WERI-Rb-1 (cell line): ENCODE measurements around the gene RPL31.

Experiments used
- DNase-seq: peaks from one replicate; pipeline ENCODE4 v3.0.0-alpha.2; 2020
- H3K27ac ChIP-seq: fragments of 250-450 bp; sonication (Bioruptor Pico); 2 replicates; pipeline ENCODE4 v1.5.1; 2020; ENCODE audit warnings: mild to moderate bottlenecking, moderate library complexity
- H3K27me3 ChIP-seq: fragments of 250-450 bp; sonication (Bioruptor Pico); 2 replicates; pipeline ENCODE4 v1.5.1; 2021; ENCODE audit warnings: mild to moderate bottlenecking, low read depth, moderate library complexity; ENCODE audit not compliant: insufficient read depth, severe bottlenecking
- H3K36me3 ChIP-seq: fragments of 250-450 bp; sonication (Bioruptor Pico); 2 replicates; pipeline ENCODE4 v1.5.1; 2020; ENCODE audit warnings: mild to moderate bottlenecking, moderate library complexity
- H3K4me3 ChIP-seq: 2 replicates; pipeline ENCODE4 v1.5.1; 2011; ENCODE audit warnings: low read depth, mild to moderate bottlenecking, control low read depth, low read length
- H3K9me3 ChIP-seq: fragments of 250-450 bp; sonication (Bioruptor Pico); 2 replicates; pipeline ENCODE4 v1.5.1; 2021; ENCODE audit warnings: mild to moderate bottlenecking, moderate library complexity; ENCODE audit not compliant: severe bottlenecking
- CTCF ChIP-seq: IDR thresholded peaks from 2 replicates; pipeline ENCODE4 v1.5.1; 2011; ENCODE audit warnings: low read depth, mild to moderate bottlenecking, control low read depth, inconsistent platforms, low read length

The RPL31 gene

DNA sequence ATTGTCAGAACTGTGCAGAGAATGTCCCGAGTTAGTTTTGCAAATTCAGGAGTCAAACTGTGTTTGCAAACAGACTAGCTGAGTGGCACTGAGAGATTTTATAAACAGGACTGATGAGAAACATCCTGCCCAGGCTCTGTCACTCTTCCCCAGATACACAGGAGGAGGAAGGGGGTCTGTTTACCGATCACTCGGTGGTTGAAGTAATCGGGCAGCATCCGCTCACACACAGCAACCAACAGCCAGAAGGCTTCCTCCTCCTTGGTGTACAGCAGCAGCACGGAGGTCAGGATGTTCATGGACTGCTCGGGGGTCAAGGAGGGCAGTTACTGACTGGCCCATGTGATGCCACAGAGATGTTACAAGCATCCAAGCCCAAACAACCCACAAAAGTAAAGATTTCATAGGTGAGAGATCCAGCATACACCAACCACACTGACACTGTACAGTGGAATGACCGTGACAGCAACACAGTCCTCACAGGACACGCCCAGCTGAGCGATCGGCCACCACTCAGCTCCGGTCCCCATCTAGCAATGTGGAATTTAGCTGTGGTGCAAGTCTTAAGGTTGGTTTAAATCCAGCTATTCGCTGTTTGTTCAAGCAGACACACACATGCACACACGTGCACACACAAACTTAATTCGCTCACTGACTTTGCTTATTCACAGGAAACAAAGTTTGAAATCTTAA is 30.1 kb downstream of the RPL31 start:
- H3K4me3 ChIP-seq, result no peak overlapping the region
- no peak overlapping the region for H3K27ac ChIP-seq
- peaks cover 80% of the 10 kb centered on the region for H3K36me3 ChIP-seq
- no peak for TF ChIP-seq CTCF
- no peak for DNase-seq
- no peaks in the 10 kb centered on the region for H3K27me3 ChIP-seq
- no peaks in the 10 kb centered on the region for H3K9me3 ChIP-seq

DNA sequence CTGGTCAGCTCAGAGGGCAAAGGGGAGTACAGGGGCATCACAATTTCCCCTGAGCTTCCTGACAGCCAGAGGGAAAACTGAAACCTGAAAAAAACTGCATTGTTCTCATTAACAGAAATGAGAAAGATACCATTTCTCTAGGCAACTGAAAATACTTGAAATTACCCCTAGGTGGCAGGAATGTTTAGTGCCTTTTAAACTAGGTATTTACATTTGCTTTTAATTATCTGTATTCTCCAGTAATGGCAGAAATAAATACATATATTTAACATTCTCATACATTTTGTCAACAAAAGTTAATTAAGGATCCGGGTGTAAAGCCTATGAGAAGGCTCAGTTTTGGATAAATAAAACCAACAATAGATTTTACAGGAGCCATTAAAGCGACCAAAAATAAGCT is 34.5 kb downstream of the RPL31 start:
- H3K27ac ChIP-seq, result no peak overlapping the region
- TF ChIP-seq CTCF, result no peak
- no peak overlapping the region for H3K4me3 ChIP-seq
- no peak for DNase-seq
- peaks cover 84% of the 10 kb centered on the region for H3K36me3 ChIP-seq
- H3K9me3 ChIP-seq, result no peaks in the 10 kb centered on the region
- H3K27me3 ChIP-seq, result no peaks in the 10 kb centered on the region

GRCh38 chr2:101037161-101037755 is 35.2 kb downstream of the RPL31 start:
- Histone ChIP-seq H3K4me3 (no peak overlapping the region), H3K27ac (no peak overlapping the region), H3K9me3 (no peaks in the 10 kb centered on the region), H3K36me3 (peaks cover 80% of the 10 kb centered on the region), H3K27me3 (no peaks in the 10 kb centered on the region)
- no peak for TF ChIP-seq CTCF
- DNase-seq, result no peak

DNA sequence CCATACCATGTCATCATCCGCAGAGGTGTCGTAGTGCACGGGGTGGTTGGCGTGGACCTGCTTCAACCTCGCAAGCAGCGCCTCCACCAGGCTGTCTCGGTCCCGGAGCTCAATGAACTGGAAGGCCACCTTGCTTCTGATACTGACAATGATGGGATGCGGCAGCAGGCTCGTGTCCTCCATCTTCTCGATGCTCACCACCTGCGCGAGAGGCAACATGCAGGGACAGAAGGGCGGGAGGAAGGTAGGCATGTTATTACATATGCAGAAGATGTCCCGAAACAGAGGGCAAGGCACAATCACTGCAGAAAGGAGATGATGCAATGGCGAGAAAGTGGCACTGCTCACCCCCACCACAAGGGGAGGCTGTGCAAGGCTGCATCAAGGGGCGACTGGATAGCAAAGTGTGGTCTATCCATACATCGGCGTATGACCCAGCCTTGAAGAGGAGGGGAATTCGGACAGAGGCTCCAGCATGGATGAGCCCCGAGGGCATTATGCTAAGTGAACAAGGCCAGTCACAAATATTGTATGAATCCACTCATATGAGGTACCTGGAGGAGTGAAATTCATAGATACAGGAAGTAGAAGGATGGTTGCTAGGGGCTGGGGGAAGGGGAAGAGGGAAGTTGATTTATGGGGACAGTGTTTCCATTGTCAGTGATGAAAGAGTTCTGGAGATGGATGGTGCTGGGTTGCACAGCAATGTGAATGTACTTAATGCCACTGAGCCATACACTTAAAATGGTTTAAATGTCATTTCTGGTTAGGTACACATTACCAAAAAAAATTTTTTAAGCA is 36.6 kb downstream of the RPL31 start:
- Histone ChIP-seq H3K36me3 (peaks cover 67% of the 10 kb centered on the region), H3K27ac (peak overlapping the region; percentile 47), H3K4me3 (no peak overlapping the region), H3K27me3 (no peaks in the 10 kb centered on the region), H3K9me3 (no peaks in the 10 kb centered on the region)
- TF ChIP-seq CTCF, result peak; percentile 88
- peak; percentile 53 for DNase-seq

DNA sequence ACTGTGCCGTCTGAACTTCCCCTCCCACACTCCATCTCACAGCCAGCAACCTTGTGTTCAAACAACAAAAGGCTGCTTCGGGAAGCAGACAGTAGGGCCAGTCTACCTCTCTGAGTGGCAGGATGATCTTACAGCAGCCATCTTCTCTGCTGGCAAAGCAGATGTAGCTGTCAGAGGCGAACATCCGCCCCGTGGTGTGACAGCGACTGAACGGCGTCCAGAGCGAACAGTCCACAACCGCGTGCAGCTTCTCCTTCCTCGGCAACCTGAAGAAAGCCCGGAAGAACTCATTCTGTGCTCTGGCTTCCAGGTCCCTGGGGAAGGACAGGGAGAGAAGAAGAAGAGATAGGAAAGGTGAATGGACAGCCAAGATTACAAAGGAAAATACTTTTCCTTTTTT is 38.0 kb downstream of the RPL31 start:
- Histone ChIP-seq H3K9me3 (no peaks in the 10 kb centered on the region), H3K36me3 (peaks cover 56% of the 10 kb centered on the region), H3K27me3 (no peaks in the 10 kb centered on the region), H3K4me3 (no peak overlapping the region), H3K27ac (no peak overlapping the region)
- no peak for TF ChIP-seq CTCF
- no peak for DNase-seq
